ENCODE measurements around the gene UPF1.
A peak's percentile ranks its signal among the peaks of the same experiment; 100 is the strongest.

Gene UPF1

GRCh38 chr19:18831524-18832305 is at the start of gene UPF1:
UPF1 (plus strand) TSS chr19:18831959; CDS start chr19:18832210, 251 bp downstream.
- Histone ChIP-seq H3K4me1 (ENCODE audit: control insufficient read depth, insufficient read depth, low read length, unreplicated experiment) (peaks cover 17% of the 10 kb centered on the region), H2AFZ (ENCODE audit: low read length, unreplicated experiment) (peak within 1 kb of the TSS; percentile 60), H3K79me2 (ENCODE audit: control insufficient read depth, insufficient read depth, low read length, unreplicated experiment) (peaks cover 50% of the 10 kb centered on the region), H3K36me3 (ENCODE audit: insufficient read depth, low read length) (peaks cover 3% of the 10 kb centered on the region; the same call in 1 of the 2 replicates), H3K27me3 (ENCODE audit: insufficient read depth, low read length) (no peaks in the 10 kb centered on the region), H3K27ac (ENCODE audit: low read depth, low read length) (peak within 1 kb of the TSS; percentile 67; the same call in 1 of the 2 replicates), H3K4me3 (ENCODE audit: low read depth, low read length) (peak within 1 kb of the TSS; percentile 93)

DNA sequence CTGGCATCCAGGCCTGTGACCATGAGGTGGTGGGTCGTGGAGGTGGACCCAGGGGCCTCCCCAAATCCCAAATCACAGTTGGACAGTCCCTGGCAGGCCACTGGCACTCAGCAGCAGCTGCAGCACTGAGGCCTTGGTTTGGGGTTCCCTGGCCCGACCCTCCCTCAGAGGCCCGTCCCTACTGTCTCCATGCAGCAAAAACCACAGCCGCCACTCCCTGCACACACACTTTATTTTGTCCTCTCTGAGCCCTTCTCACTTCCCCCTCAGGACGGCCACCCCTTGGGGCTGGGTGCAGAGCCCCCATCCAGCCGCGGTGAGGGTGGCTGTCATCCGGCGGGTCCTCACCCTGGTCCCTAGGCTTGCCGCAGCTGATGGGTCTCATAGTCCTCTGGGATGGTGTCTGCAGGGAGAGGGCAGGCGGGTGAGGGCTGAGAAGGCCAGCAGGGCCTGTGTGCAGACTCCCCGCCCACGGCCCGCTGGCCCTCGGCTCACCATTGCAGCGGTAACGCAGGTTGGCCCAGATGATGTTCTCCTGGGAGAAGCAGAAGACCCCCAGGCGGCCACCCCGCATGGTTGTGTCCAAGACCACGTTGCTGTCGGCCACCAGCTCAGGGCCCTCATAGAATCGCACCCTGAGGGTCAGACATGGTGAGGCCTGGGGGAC is 49.1 kb upstream of the UPF1 start:
- no peak overlapping the region for H3K27ac ChIP-seq (ENCODE audit: low read depth, low read length)
- H3K4me3 ChIP-seq (ENCODE audit: low read depth, low read length): no peak overlapping the region
- H2AFZ ChIP-seq (ENCODE audit: low read length, unreplicated experiment): no peak overlapping the region
- H3K27me3 ChIP-seq (ENCODE audit: insufficient read depth, low read length): peaks cover 8% of the 10 kb centered on the region
- H3K79me2 ChIP-seq (ENCODE audit: control insufficient read depth, insufficient read depth, low read length, unreplicated experiment): no peaks in the 10 kb centered on the region
- peaks cover 2% of the 10 kb centered on the region for H3K4me1 ChIP-seq (ENCODE audit: control insufficient read depth, insufficient read depth, low read length, unreplicated experiment)
- H3K36me3 ChIP-seq (ENCODE audit: insufficient read depth, low read length): no peaks in the 10 kb centered on the region

DNA sequence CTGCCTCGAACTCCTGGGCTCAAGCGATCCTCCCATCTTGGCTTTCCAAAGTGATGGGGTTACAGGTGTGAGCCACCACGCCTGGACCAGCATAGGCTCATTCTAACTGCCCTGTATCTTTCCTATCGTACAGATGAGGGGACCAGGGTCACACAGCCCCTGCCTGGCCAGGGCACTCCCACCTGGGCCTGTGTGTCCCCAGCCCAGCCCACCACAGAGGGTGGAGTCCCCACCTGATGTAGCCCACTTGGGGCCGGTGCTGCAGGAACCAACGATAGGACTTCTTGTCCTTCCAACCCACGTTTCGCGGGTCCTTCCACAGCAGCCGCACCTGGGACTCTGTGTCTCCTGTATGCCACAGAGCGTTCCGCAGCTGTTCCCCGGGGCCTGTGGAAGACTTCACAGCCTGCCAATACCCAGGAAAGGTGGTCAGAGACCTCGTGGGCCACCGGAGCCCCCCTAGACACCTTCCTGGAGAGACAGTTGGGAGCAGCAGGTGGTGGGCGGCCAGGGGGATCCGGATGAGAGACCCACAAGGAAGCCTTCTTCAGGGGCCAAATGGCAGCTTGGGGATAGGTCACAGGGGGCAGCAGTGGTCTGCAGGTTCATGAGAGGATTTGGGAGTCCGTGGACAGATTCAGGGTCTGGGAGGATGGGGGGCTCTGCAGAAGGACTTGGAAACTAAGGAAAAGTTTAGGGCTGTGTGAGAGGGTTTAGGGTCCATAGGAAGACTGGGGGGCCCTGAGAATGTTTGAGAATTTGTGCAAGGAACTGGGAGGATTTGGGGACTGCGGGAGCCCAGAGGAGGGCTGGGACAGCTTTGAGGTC is 47.6 kb upstream of the UPF1 start:
- Histone ChIP-seq H2AFZ (ENCODE audit: low read length, unreplicated experiment) (no peak overlapping the region), H3K79me2 (ENCODE audit: control insufficient read depth, insufficient read depth, low read length, unreplicated experiment) (no peaks in the 10 kb centered on the region), H3K27me3 (ENCODE audit: insufficient read depth, low read length) (peaks cover 20% of the 10 kb centered on the region), H3K36me3 (ENCODE audit: insufficient read depth, low read length) (no peaks in the 10 kb centered on the region), H3K4me1 (ENCODE audit: control insufficient read depth, insufficient read depth, low read length, unreplicated experiment) (no peaks in the 10 kb centered on the region), H3K27ac (ENCODE audit: low read depth, low read length) (no peak overlapping the region), H3K4me3 (ENCODE audit: low read depth, low read length) (no peak overlapping the region)

DNA sequence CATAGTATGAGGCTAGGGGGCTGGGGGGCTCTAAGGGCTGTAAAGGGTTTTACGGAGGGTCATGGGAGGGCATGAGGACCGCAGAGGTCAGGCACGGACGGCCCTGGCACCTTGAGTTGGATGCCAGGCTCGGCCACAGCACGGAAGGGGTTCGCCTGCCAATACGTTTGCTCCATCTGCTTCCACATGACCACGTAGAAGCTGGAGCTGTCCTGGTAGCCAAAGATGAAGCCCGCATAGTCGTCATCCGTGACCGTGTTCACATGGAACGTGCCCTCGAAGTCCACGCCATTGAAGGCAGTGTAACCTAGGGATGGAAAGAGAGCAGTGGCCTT is 47.0 kb upstream of the UPF1 start:
- Histone ChIP-seq H3K79me2 (ENCODE audit: control insufficient read depth, insufficient read depth, low read length, unreplicated experiment) (no peaks in the 10 kb centered on the region), H2AFZ (ENCODE audit: low read length, unreplicated experiment) (no peak overlapping the region), H3K27me3 (ENCODE audit: insufficient read depth, low read length) (peaks cover 26% of the 10 kb centered on the region), H3K4me3 (ENCODE audit: low read depth, low read length) (no peak overlapping the region), H3K27ac (ENCODE audit: low read depth, low read length) (no peak overlapping the region), H3K36me3 (ENCODE audit: insufficient read depth, low read length) (no peaks in the 10 kb centered on the region), H3K4me1 (ENCODE audit: control insufficient read depth, insufficient read depth, low read length, unreplicated experiment) (no peaks in the 10 kb centered on the region)

DNA sequence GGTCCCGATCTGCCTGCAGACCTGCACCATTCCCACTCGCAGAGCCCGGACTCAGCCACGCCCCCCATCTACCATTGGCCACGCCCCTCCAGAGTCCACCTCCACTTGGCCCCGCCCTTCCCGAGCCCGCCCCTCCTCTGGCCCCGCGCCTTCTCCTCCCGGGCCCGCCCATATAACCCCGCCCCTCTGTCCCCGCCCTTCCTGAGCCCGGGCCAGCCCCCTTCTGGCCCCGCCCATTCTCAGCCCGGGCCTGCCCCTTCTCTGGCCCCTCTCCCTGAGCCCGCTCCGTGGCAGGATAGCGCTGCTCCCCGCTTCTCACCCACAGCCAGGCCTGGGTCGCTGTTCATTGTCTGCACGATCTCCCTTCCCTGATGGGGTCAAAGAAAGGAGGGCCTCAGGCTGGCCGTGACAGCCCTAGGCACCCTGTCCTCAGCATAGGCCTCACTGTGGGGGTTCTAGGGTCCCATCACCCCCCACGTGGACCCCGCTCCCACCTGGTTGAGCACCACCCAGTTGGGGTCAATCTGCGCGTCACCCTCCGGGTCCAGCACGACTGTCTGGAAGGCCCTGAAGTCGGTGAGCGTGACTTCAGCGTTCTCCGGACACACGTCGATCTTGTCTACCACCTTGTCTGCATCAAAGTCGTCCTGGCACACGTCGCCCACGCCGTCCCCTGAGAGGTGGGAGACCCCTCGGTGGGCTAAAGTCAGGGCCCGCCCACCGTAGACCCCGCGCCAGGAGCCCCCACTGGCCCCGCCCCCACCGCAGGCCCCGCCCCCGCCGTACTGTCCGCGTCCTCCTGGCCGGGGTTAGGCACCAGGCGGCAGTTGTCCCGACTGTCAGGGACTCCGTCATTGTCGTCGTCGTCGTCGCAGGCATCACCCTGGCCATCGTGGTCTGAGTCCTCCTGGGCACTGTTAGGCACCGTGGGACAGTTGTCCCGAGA is 46.3 kb upstream of the UPF1 start:
- no peak overlapping the region for H3K4me3 ChIP-seq (ENCODE audit: low read depth, low read length)
- H3K36me3 ChIP-seq (ENCODE audit: insufficient read depth, low read length): no peaks in the 10 kb centered on the region
- no peaks in the 10 kb centered on the region for H3K4me1 ChIP-seq (ENCODE audit: control insufficient read depth, insufficient read depth, low read length, unreplicated experiment)
- H3K27ac ChIP-seq (ENCODE audit: low read depth, low read length): no peak overlapping the region
- no peak overlapping the region for H2AFZ ChIP-seq (ENCODE audit: low read length, unreplicated experiment)
- peaks cover 33% of the 10 kb centered on the region for H3K27me3 ChIP-seq (ENCODE audit: insufficient read depth, low read length)
- no peaks in the 10 kb centered on the region for H3K79me2 ChIP-seq (ENCODE audit: control insufficient read depth, insufficient read depth, low read length, unreplicated experiment)

DNA sequence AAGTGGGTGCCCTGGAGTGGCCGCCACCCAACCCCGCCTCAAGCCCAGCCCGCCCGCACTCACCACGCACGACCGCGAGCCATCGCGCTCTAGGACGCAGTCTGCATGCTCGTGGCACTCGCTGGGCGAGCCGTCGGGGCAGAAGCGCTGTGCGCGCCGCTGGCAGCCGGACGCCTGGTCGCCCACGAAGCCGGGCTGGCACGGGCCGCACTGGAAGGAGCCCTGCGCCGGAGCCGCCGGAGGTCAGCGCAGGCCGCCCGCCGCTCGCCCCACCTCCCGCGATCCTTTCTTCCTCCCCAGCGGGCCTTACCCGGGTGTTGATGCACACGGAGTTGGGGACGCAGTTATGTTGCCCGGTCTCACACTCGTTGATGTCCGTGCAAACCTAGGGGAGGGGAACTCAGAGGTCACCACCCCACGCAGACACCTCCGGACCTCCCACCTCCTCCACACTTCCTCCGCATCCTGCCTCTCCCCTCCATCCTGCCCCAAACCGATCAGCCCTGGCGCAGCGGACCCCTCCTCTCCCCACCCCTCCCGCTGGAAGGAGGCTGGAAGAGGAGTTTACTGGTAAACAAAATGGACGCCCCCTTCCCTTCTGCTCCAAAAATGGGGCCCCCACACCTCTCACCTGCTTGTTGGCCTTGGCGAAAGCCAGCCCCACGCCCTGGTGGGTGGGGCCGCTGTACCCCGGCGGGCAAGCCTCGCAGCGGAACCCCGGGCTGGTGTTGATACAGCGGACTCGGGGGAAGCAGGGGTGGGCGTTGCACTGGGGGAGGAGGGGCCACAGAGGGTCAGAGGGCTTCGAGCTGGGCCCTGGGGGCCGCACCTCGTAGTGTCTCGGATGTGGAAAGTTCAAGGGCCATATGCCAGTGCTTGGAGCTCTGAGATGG is 43.0 kb upstream of the UPF1 start:
- H3K4me1 ChIP-seq (ENCODE audit: control insufficient read depth, insufficient read depth, low read length, unreplicated experiment): no peaks in the 10 kb centered on the region
- H2AFZ ChIP-seq (ENCODE audit: low read length, unreplicated experiment): no peak overlapping the region

GRCh38 chr19:18789422-18789869 is 42.3 kb upstream of the UPF1 start:
- H2AFZ ChIP-seq (ENCODE audit: low read length, unreplicated experiment): no peak overlapping the region
- H3K79me2 ChIP-seq (ENCODE audit: control insufficient read depth, insufficient read depth, low read length, unreplicated experiment): no peaks in the 10 kb centered on the region
- peaks cover 43% of the 10 kb centered on the region for H3K27me3 ChIP-seq (ENCODE audit: insufficient read depth, low read length)
- no peak overlapping the region for H3K27ac ChIP-seq (ENCODE audit: low read depth, low read length)
- H3K4me1 ChIP-seq (ENCODE audit: control insufficient read depth, insufficient read depth, low read length, unreplicated experiment): no peaks in the 10 kb centered on the region
- H3K4me3 ChIP-seq (ENCODE audit: low read depth, low read length): no peak overlapping the region
- no peaks in the 10 kb centered on the region for H3K36me3 ChIP-seq (ENCODE audit: insufficient read depth, low read length)

More for the DNA sequence above, 43.0 kb upstream of the UPF1 start:
- Histone ChIP-seq H3K36me3 (ENCODE audit: insufficient read depth, low read length) (no peaks in the 10 kb centered on the region), H3K4me3 (ENCODE audit: low read depth, low read length) (no peak overlapping the region), H3K27me3 (ENCODE audit: insufficient read depth, low read length) (peaks cover 43% of the 10 kb centered on the region), H3K79me2 (ENCODE audit: control insufficient read depth, insufficient read depth, low read length, unreplicated experiment) (no peaks in the 10 kb centered on the region), H3K27ac (ENCODE audit: low read depth, low read length) (no peak overlapping the region)

- peak overlapping the region; percentile 51 for H3K4me3 ChIP-seq (ENCODE audit: low read depth, low read length)
- H3K27ac ChIP-seq (ENCODE audit: low read depth, low read length): no peak overlapping the region
- peak overlapping the region; percentile 25 for H2AFZ ChIP-seq (ENCODE audit: low read length, unreplicated experiment)
- H3K27me3 ChIP-seq (ENCODE audit: insufficient read depth, low read length): peaks cover 43% of the 10 kb centered on the region
- H3K4me1 ChIP-seq (ENCODE audit: control insufficient read depth, insufficient read depth, low read length, unreplicated experiment): no peaks in the 10 kb centered on the region
- no peaks in the 10 kb centered on the region for H3K79me2 ChIP-seq (ENCODE audit: control insufficient read depth, insufficient read depth, low read length, unreplicated experiment)
- H3K36me3 ChIP-seq (ENCODE audit: insufficient read depth, low read length): no peaks in the 10 kb centered on the region
These were observed 41.7 kb upstream of the UPF1 start for GRCh38 chr19:18789883-18790565.
